ENCODE measurements around the gene SPACA7. TPM values are rescaled to one million over a fixed set of nuclear protein-coding genes. Genes with fewer than 3 reads are reported as not detected.
"Not testable (repeated sequence)": the region's sequence is repeated elsewhere in the genome, so short reads cannot be mapped to it uniquely, and the experiment has no call there.

Gene SPACA7
- total RNA-seq, 1 donor from 2014 or later, result not detected

DNA sequence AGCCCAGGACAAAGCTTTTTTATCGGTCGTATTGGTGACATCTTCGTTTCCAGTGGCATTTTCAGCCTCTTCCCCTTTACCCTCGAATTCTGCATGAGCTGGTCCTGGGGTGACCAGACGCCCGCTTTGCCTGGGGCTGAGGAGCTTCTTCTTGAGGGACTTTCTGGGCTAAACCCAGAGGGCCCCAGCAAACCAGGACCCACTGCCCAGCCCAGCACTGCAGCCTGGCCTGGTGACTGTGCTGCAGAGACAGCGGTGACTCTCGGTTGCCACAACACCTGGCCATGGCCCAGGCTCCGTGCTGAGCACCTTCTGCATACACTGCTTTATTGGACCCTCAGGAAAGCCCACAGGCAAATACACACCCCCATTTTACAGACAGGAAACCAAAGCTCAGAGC lies 21.0 kb downstream of the SPACA7 start:
- Mint-ChIP-seq H3K27ac (no peak overlapping the region), H3K4me3 (no peak overlapping the region), H3K4me1 (no peaks in the 10 kb centered on the region), H3K36me3 (no peaks in the 10 kb centered on the region), H3K27me3 (ENCODE audit: low read depth) (peaks cover 24% of the 10 kb centered on the region), H3K9me3 (no peaks in the 10 kb centered on the region)
- no peak for DNase-seq (ENCODE audit: low spot score in 2 of 2, unreplicated experiment in 2 of 2)
- TF ChIP-seq, protein P1, sequence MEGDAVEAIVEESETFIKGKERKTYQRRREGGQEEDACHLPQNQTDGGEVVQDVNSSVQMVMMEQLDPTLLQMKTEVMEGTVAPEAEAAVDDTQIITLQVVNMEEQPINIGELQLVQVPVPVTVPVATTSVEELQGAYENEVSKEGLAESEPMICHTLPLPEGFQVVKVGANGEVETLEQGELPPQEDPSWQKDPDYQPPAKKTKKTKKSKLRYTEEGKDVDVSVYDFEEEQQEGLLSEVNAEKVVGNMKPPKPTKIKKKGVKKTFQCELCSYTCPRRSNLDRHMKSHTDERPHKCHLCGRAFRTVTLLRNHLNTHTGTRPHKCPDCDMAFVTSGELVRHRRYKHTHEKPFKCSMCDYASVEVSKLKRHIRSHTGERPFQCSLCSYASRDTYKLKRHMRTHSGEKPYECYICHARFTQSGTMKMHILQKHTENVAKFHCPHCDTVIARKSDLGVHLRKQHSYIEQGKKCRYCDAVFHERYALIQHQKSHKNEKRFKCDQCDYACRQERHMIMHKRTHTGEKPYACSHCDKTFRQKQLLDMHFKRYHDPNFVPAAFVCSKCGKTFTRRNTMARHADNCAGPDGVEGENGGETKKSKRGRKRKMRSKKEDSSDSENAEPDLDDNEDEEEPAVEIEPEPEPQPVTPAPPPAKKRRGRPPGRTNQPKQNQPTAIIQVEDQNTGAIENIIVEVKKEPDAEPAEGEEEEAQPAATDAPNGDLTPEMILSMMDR (IDR thresholded peaks at IDR 0.05; ENCODE audit: unreplicated experiment), result no peak

DNA sequence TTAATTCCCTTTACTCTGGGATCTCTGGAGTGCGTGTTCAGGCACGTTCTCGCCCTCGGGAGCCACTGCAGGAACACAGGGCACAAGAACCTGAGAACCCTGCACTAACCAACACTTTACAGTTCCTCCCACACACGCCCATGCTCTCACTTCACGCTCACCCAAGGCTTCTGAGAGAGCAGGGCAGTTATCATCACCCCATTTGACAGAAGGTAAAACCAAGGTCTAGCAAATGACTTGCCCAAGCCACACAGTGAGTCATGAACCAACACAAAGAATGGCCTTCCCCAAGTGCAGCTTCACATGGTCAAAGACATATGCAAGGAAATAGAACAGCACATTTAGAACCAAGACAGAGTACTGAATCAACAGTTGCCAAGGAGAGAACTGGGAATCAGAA lies 22.2 kb downstream of the SPACA7 start:
- H3K4me1 Mint-ChIP-seq; DNase-seq (ENCODE audit: low spot score in 2 of 2, unreplicated experiment in 2 of 2); H3K4me3 Mint-ChIP-seq; H3K9me3 Mint-ChIP-seq; H3K36me3 Mint-ChIP-seq; H3K27ac Mint-ChIP-seq: not testable (repeated sequence)
- peaks cover 21% of the 10 kb centered on the region for H3K27me3 Mint-ChIP-seq (ENCODE audit: low read depth)

DNA sequence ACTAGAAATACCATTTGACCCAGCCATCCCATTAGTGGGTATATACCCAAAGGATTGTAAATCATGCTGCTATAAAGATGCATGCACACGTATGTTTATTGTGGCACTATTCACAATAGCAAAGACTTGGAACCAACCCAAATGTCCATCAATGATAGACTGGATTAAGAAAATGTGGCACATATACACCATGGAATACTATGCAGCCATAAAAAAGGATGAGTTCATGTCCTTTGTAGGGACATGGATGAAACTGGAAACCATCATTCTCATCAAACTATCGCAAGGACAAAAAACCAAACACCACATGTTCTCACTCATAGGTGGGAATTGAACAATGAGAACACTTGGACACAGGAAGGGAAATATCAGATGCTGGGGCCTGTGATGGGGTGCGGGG lies 33.7 kb downstream of the SPACA7 start:
- DNase-seq (ENCODE audit: low spot score in 2 of 2, unreplicated experiment in 2 of 2); H3K27ac Mint-ChIP-seq; H3K27me3 Mint-ChIP-seq (ENCODE audit: low read depth); H3K36me3 Mint-ChIP-seq; H3K4me3 Mint-ChIP-seq; H3K4me1 Mint-ChIP-seq: not testable (repeated sequence)
- peaks cover 53% of the 10 kb centered on the region for H3K9me3 Mint-ChIP-seq

DNA sequence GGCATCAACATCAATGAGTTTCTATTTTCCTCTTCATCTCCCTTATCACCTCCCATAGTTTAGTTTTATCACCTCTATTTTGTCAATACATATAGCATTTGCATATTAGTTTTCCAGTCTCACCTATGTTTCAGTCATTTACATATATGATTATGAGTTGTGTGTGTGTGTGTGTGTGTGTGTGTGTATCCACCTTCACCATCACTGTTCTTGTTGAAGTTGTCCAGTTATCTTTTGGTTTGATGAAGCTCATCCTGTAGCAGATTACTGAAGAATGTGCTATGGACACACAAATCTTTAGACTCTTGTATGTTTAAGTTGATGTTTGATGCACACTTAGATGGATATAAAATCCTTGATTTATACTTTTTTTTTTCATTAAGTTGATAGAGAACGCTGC lies 40.5 kb downstream of the SPACA7 start:
- TF ChIP-seq, protein P1 (IDR thresholded peaks at IDR 0.05; ENCODE audit: unreplicated experiment), result no peak
- no peak for DNase-seq (ENCODE audit: low spot score in 2 of 2, unreplicated experiment in 2 of 2)
- Mint-ChIP-seq H3K4me3 (no peak overlapping the region), H3K9me3 (peaks cover 77% of the 10 kb centered on the region), H3K27me3 (ENCODE audit: low read depth) (no peaks in the 10 kb centered on the region), H3K4me1 (no peaks in the 10 kb centered on the region), H3K36me3 (peaks cover 5% of the 10 kb centered on the region), H3K27ac (no peak overlapping the region)

DNA sequence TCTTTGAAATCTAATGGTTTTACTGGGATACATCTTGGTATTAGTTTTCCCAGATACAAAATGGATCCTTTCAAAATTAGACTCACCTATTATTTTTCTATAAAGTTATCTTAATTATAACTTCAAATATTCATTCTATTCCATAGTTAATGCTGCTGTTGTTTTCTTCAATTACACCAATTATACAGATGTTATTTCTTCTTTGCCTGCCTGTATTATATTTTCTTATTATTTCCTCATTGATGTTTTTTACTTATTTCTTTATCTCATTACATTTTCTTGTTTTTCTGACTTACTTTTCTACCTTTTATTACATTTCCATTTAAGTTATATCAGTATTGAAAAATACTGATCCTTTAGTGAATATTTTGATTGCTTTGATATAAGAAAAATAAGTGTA lies 40.9 kb downstream of the SPACA7 start:
- H3K9me3 Mint-ChIP-seq, result peaks cover 80% of the 10 kb centered on the region
- TF ChIP-seq, protein P1 (IDR thresholded peaks at IDR 0.05; ENCODE audit: unreplicated experiment), result no peak
- H3K4me1 Mint-ChIP-seq, result no peaks in the 10 kb centered on the region
- no peak overlapping the region for H3K4me3 Mint-ChIP-seq
- peaks cover 5% of the 10 kb centered on the region for H3K36me3 Mint-ChIP-seq
- no peak for DNase-seq (ENCODE audit: low spot score in 2 of 2, unreplicated experiment in 2 of 2)
- H3K27ac Mint-ChIP-seq, result no peak overlapping the region
- H3K27me3 Mint-ChIP-seq (ENCODE audit: low read depth), result no peaks in the 10 kb centered on the region

DNA sequence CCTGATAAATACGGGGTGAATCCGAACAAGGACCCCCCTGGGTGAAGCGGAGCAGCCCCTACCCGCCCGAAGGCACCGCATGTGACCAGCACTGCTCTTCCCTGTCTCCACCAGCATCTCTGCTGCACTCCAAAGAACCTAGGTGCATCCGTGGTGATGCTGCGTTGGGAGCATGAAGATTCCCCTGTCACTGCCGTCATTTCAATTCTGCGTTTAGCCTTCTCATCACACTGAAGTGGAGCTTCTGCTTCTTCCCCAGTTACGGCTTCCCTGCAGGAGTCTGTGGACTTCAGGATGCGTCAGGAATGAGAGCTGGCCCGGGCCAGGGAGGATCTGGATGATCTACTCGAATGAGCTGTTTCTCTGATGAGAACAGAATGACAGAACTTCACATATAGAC lies 47.9 kb downstream of the SPACA7 start:
- Mint-ChIP-seq H3K36me3 (no peaks in the 10 kb centered on the region), H3K4me1 (no peaks in the 10 kb centered on the region), H3K27ac (no peak overlapping the region), H3K4me3 (no peak overlapping the region), H3K27me3 (ENCODE audit: low read depth) (no peaks in the 10 kb centered on the region), H3K9me3 (peaks cover 80% of the 10 kb centered on the region)
- no peak for DNase-seq (ENCODE audit: low spot score in 2 of 2, unreplicated experiment in 2 of 2)
- TF ChIP-seq, protein P1 (IDR thresholded peaks at IDR 0.05; ENCODE audit: unreplicated experiment), result no peak

DNA sequence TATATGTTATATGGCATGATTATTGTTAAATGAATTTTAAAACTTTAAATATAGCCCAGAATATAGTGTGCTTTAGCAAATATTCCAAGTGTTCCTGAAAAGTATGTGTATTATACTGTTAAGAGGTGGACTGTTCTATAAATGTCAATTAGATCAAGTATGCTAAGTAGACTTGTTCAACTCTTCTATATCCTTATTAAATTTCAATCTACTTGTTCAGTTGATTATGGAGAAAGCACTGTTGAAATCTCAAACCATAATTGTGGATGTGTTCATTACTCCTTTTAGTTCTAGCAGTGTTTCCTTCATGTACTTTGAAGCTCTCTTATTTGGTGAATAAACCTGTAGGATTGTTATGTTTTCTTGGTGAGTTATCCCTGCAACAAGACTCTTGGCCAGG lies 52.5 kb downstream of the SPACA7 start:
- no peaks in the 10 kb centered on the region for H3K36me3 Mint-ChIP-seq
- no peak overlapping the region for H3K27ac Mint-ChIP-seq
- no peak overlapping the region for H3K4me3 Mint-ChIP-seq
- no peaks in the 10 kb centered on the region for H3K27me3 Mint-ChIP-seq (ENCODE audit: low read depth)
- H3K9me3 Mint-ChIP-seq, result peaks cover 57% of the 10 kb centered on the region
- no peaks in the 10 kb centered on the region for H3K4me1 Mint-ChIP-seq
- TF ChIP-seq, protein P1 (IDR thresholded peaks at IDR 0.05; ENCODE audit: unreplicated experiment), result no peak
- DNase-seq (ENCODE audit: low spot score in 2 of 2, unreplicated experiment in 2 of 2), result no peak
